SK-N-MC (cell line): ENCODE data around the gene TEX44.

Source experiments
- EZH2 ChIP-seq: fragments of 200-600 bp; sonication (generic); IDR thresholded peaks from one replicate; pipeline ENCODE4 v1.6.1; 2017; ENCODE audit warnings: antibody characterized with exemption
- POLR2AphosphoS5 ChIP-seq: IDR thresholded peaks from 2 replicates; pipeline ENCODE4 v1.6.1; 2012; ENCODE audit warnings: mild to moderate bottlenecking, low read depth, low read length, borderline replicate concordance

DNA sequence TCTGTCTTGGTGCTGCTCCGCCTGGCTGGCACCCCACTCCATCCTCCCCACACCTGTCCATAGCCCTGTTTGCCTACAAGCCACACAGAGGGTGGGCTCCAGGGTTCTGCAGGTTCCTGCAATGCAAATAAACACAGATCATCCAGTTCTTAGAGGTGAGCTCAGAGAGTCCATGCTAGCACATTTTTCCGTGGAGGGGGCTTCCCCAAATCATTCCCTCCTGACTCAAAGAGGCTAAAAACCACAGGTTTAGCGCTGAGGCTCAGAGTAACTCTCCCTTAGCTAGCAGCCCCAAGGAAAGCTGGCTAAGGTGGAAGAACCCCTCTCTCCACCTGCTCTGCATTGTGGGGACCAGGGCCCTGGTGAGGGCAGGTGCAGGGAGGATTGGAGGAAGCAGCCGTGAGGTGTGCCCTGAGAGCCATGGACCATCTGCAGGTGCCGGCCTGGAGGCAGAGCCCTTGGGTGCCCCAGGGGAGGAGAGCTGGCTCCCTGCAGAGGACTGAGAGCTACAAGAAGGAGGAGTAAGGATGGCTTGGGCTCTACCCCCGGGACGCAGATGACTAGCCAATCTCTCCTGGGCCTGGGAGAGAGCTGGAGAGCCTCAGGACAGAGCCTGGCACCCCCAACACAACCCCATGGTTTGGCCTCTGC lies 23.8 kb upstream of the TEX44 start:
- TF ChIP-seq EZH2 (no peak), POLR2AphosphoS5 (no peak)
